Liver (tissue), 9 donors: ENCODE measurements around the gene ARHGAP12. TPM values are rescaled to one million over a fixed set of nuclear protein-coding genes. Genes with fewer than 3 reads are reported as not detected.

Source experiments
- DNase-seq: peaks from one replicate; pipeline ENCODE4 v3.0.0-alpha.2; 2017; ENCODE audit warnings: low spot score
- H3K27ac ChIP-seq, 2 donors: one replicate each; pipeline ENCODE4 v1.7.0; 2013; ENCODE audit warnings: inconsistent platforms in 2 of 2, low read length in 2 of 2, control low read depth in 1 of 2, low read depth in 1 of 2, mild to moderate bottlenecking in 1 of 2
- H3K27me3 ChIP-seq, 4 donors: one replicate each; pipeline versions ENCODE4 v1.6.1 to v1.7.0; 2013; ENCODE audit warnings: low read length in 3 of 4, inconsistent platforms in 1 of 4, mild to moderate bottlenecking in 1 of 4, moderate library complexity in 1 of 4; ENCODE audit not compliant: control insufficient read depth in 4 of 4, insufficient read depth in 4 of 4
- H3K36me3 ChIP-seq, 4 donors: one replicate each; pipeline versions ENCODE4 v1.6.1 to v1.7.0; 2013; ENCODE audit warnings: low read length in 3 of 4, mild to moderate bottlenecking in 3 of 4, low read depth in 1 of 4, moderate library complexity in 1 of 4; ENCODE audit not compliant: control insufficient read depth in 4 of 4, insufficient read depth in 3 of 4
- H3K4me1 ChIP-seq, 4 donors: one replicate each; pipeline versions ENCODE4 v1.6.1 to v1.7.0; 2013; ENCODE audit warnings: low read length in 3 of 4, mild to moderate bottlenecking in 3 of 4, moderate library complexity in 1 of 4; ENCODE audit not compliant: control insufficient read depth in 4 of 4, insufficient read depth in 4 of 4
- H3K4me3 ChIP-seq, 3 donors: one replicate each; pipeline versions ENCODE4 v1.6.1 to v1.7.0; 2013; ENCODE audit warnings: low read length in 3 of 3, control low read depth in 1 of 3, low read depth in 1 of 3, mild to moderate bottlenecking in 1 of 3
- H3K9ac ChIP-seq, 2 donors: one replicate each; pipeline ENCODE4 v1.7.0; 2013; ENCODE audit warnings: low read length in 2 of 2, mild to moderate bottlenecking in 2 of 2, moderate library complexity in 2 of 2, control low read depth in 1 of 2, low read depth in 1 of 2
- H3K9me3 ChIP-seq, 4 donors: one replicate each; pipeline versions ENCODE4 v1.6.1 to v1.7.0; 2013; ENCODE audit warnings: low read length in 3 of 4; ENCODE audit not compliant: control insufficient read depth in 4 of 4
- ATF3 ChIP-seq: IDR thresholded peaks from 2 replicates; pipeline ENCODE4 v1.6.1; 2016; ENCODE audit warnings: antibody characterized with exemption
- EGR1 ChIP-seq, 2 donors: IDR thresholded peaks; 2 replicates each; pipeline ENCODE4 v1.6.1; 2016 to 2018; ENCODE audit warnings: antibody characterized with exemption in 2 of 2, low read depth in 2 of 2
- FOXA2 ChIP-seq: IDR thresholded peaks from 2 replicates; pipeline ENCODE4 v1.6.1; 2016; ENCODE audit warnings: antibody characterized with exemption
- GABPA ChIP-seq, 2 donors: IDR thresholded peaks in 1 of 2; conservative IDR thresholded peaks in 1 of 2; 2 replicates each; pipeline ENCODE4 v1.6.1; 2016; ENCODE audit warnings: antibody characterized with exemption in 2 of 2, mild to moderate bottlenecking in 1 of 2, moderate library complexity in 1 of 2
- HNF4A ChIP-seq, 2 donors: conservative IDR thresholded peaks; 2 replicates each; pipeline ENCODE4 v1.6.1; 2016; ENCODE audit warnings: antibody characterized with exemption in 2 of 2, mild to moderate bottlenecking in 2 of 2
- HNF4G ChIP-seq: IDR thresholded peaks from 2 replicates; pipeline ENCODE4 v1.6.1; 2016; ENCODE audit warnings: antibody characterized with exemption
- JUND ChIP-seq, 2 donors: IDR thresholded peaks; 2 replicates each; pipeline ENCODE4 v1.6.1; 2016; ENCODE audit warnings: antibody characterized with exemption in 2 of 2
- NR2F2 ChIP-seq: IDR thresholded peaks from 2 replicates; pipeline ENCODE4 v1.6.1; 2016; ENCODE audit warnings: antibody characterized with exemption
- REST ChIP-seq: IDR thresholded peaks from 2 replicates; pipeline ENCODE4 v1.6.1; 2016; ENCODE audit warnings: antibody characterized with exemption, mild to moderate bottlenecking
- RXRA ChIP-seq, 2 donors: IDR thresholded peaks; 2 replicates each; pipeline ENCODE4 v1.6.1; 2017 to 2018; ENCODE audit warnings: antibody characterized with exemption in 2 of 2, mild to moderate bottlenecking in 1 of 2
- SP1 ChIP-seq: IDR thresholded peaks from 2 replicates; pipeline ENCODE4 v1.6.1; 2018; ENCODE audit warnings: antibody characterized with exemption, mild to moderate bottlenecking
- TAF1 ChIP-seq: conservative IDR thresholded peaks from 2 replicates; pipeline ENCODE4 v1.6.1; 2016; ENCODE audit warnings: antibody characterized with exemption, mild to moderate bottlenecking
- YY1 ChIP-seq: IDR thresholded peaks from 2 replicates; pipeline ENCODE4 v1.6.1; 2016; ENCODE audit warnings: antibody characterized with exemption, mild to moderate bottlenecking
- ZBTB33 ChIP-seq: IDR thresholded peaks from 2 replicates; pipeline ENCODE4 v1.6.1; 2016; ENCODE audit warnings: antibody characterized with exemption
- WGBS: extraction: QIAGEN DNeasy Blood & Tissue Kit; methylation state at CpG from one replicate; pipeline ENCODE4 v1.1.7; 2013; 5-methylcytosine and 5-hydroxymethylcytosine counted together
- polyA plus RNA-seq, 2 donors: library from polyadenylated mRNA; stranded (reverse) in 1 of 2; unstranded in 1 of 2; fragments of 200-250 nt in 1 of 2; fragments of >200 nt in 1 of 2; fragmentation: Nextera tagmentation in 1 of 2; extraction: Ambion mirVana in 1 of 2; gene quantifications; one replicate each; pipeline versions ENCODE4 v1.2.1 to v1.2.3, GENCODE V29; 2013 to 2015
- total RNA-seq, 2 donors: library from RNA; depleted of rRNA; stranded (reverse); fragments of >200 nt; gene quantifications; one replicate each; pipeline ENCODE4 v1.2.3, GENCODE V29; 2014
- donor health status: healthy.
- donor health status: healthy.
- donor health status: healthy.
- donor health status: healthy.
- donor health status: healthy.

ARHGAP12 gene
- total and polyA plus RNA-seq, 4 donors, result 7.0 to 29.1 (median 12.3) TPM

GRCh38 chr10:31963589-31963980 lies 35.0 kb upstream of the ARHGAP12 start:
- Histone ChIP-seq H3K9ac (no peak overlapping the region), H3K27ac (no peak overlapping the region), H3K27me3 (no peaks in the 10 kb centered on the region), H3K4me3 (no peak overlapping the region), H3K9me3 (no peaks in the 10 kb centered on the region), H3K36me3 (no peaks in the 10 kb centered on the region), H3K4me1 (peaks cover 0 to 3% (median 1%) of the 10 kb centered on the region in 4 donors)
- DNase-seq, result no peak
- 91% methylated on average over 1 of the region's 1 CpG for WGBS
- TF ChIP-seq REST, result no peak

GRCh38 chr10:31962826-31963588 lies 34.4 kb upstream of the ARHGAP12 start:
- DNase-seq, result no peak
- Histone ChIP-seq H3K36me3 (no peaks in the 10 kb centered on the region), H3K9ac (no peak overlapping the region), H3K27me3 (no peaks in the 10 kb centered on the region), H3K4me3 (no peak overlapping the region), H3K9me3 (no peaks in the 10 kb centered on the region), H3K4me1 (peaks cover 0 to 3% (median 1%) of the 10 kb centered on the region in 4 donors), H3K27ac (no peak overlapping the region)
- 91% methylated on average over 4 of the region's 4 CpGs for WGBS
- TF ChIP-seq HNF4A (conservative IDR thresholded peaks at IDR 0.05) (no peak), REST (peak; percentile 53)

- Histone ChIP-seq H3K4me3 (no peak overlapping the region), H3K9ac (no peak overlapping the region), H3K4me1 (peaks cover 0 to 3% (median 1%) of the 10 kb centered on the region in 4 donors), H3K27me3 (no peaks in the 10 kb centered on the region), H3K36me3 (no peaks in the 10 kb centered on the region), H3K9me3 (no peaks in the 10 kb centered on the region), H3K27ac (no peak overlapping the region)
- WGBS, result 72% methylated on average over 8 of the region's 8 CpGs
- DNase-seq, result no peak
- no peak for TF ChIP-seq TAF1
- TF ChIP-seq YY1, result no peak
- no peak for TF ChIP-seq SP1
- no peak for TF ChIP-seq HNF4A (conservative IDR thresholded peaks at IDR 0.05)
- no peak for TF ChIP-seq JUND (IDR thresholded peaks at IDR 0.05)
- TF ChIP-seq EGR1 (IDR thresholded peaks at IDR 0.05; ENCODE audit: low read depth in 2 of 2), result no peak
- no peak for TF ChIP-seq HNF4G
- no peak for TF ChIP-seq ATF3
- TF ChIP-seq GABPA (IDR thresholded peaks at IDR 0.05 in 1 of 2, conservative IDR thresholded peaks at IDR 0.05 in 1 of 2), result no peak
- TF ChIP-seq NR2F2, result no peak
- no peak for TF ChIP-seq RXRA (IDR thresholded peaks at IDR 0.05)
- no peak for TF ChIP-seq ZBTB33
- no peak for TF ChIP-seq FOXA2
Observed at GRCh38 chr10:31961277-31962074, 32.8 kb upstream of the ARHGAP12 start.
